GM19452 (cell line): ENCODE results near the gene RBP4.
"Not testable (repeated sequence)": the region's sequence is repeated elsewhere in the genome, so short reads cannot be mapped to it uniquely, and the experiment has no call there.

ENCODE experiments used
- ATAC-seq: cut with Tn5 transposase; IDR thresholded peaks from one replicate; pipeline ENCODE4 v1.9.1; 2021; ENCODE audit not compliant: unreplicated experiment

RBP4 gene

DNA sequence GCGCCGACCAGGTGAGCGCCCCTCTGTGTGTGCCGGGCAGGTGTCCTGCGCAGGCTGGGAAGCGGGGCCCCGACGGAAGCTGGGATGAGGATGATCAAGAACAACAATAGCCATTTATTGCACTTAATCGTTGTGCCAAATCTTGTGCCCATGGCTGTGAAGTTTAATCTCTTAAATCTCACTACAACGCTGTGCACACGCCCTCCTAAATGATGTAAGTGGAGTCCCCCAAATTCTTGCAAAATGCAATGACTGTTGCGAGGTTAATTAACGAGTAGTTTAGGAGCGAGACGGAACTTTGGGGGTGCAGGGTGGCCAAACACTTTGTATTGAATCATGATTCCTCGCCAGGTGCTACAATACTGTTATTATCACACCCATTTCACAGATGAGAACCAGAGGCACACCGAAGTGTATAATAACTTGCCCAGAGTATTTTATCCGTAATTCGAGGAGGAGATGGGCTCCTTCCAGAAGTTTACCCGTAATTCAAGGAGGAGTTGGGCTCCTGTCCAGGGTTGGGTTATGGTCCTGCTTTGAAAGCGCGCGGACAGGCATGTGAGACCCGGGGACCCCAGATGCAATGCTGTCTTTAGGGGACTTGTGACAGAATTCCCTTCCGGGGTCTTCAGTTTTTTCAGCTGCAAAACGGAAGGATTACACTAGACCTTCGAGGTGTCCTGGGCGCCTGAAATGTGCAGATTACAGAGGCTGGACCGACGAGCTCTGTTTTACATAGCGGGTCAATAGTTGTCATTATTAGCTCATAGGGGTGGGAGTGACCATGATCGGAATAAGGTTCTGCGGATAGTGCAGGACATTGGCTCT lies 33.5 kb downstream of the RBP4 start:
- ATAC-seq: no peak

GRCh38 chr10:93566435-93567276 lies 34.4 kb downstream of the RBP4 start, which contains the start of gene FFAR4:
TSS of gene FFAR4 (plus strand) at chr10:93566665. CDS start at chr10:93566721, 56 bp downstream.
- ATAC-seq: no peak

GRCh38 chr10:93565446-93565845 lies 35.6 kb downstream of the RBP4 start:
- ATAC-seq: no peak

- no peak for ATAC-seq
Observed at GRCh38 chr10:93560541-93560940, 40.5 kb downstream of the RBP4 start.

- ATAC-seq: no peak
Observed at GRCh38 chr10:93559490-93559889, 41.5 kb downstream of the RBP4 start.

- peak; percentile 75 for ATAC-seq
Observed at GRCh38 chr10:93554760-93555432, 46.1 kb downstream of the RBP4 start.

- no peak for ATAC-seq
Observed at GRCh38 chr10:93554316-93554663, 46.7 kb downstream of the RBP4 start.

- no peak for ATAC-seq
Observed at GRCh38 chr10:93553482-93554315, 47.3 kb downstream of the RBP4 start.

- no peak for ATAC-seq
Observed at GRCh38 chr10:93552780-93553179, 48.3 kb downstream of the RBP4 start.

DNA sequence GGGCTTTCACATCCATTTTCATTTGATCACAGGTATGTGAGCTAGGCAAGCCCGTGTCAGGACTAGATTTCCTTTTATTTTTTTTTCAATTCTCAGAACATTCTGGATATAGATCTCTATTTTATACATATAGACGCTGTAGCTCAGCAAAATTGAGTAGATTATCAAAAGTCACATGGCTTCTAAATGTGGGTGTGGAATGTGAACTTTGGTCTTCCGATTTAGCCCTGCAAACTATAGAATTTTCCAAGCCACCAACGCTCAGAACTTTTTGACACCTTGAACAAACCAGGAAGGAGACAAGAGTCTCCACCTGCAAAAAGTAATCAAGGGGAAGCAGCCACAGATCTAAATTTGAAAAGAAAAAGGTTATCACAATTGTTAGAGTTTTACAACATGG lies 50.4 kb downstream of the RBP4 start:
- ATAC-seq: no peak

GRCh38 chr10:93548376-93549071 lies 52.5 kb downstream of the RBP4 start:
- no peak for ATAC-seq

- no peak for ATAC-seq
Observed at GRCh38 chr10:93547522-93547921, 53.5 kb downstream of the RBP4 start.

DNA sequence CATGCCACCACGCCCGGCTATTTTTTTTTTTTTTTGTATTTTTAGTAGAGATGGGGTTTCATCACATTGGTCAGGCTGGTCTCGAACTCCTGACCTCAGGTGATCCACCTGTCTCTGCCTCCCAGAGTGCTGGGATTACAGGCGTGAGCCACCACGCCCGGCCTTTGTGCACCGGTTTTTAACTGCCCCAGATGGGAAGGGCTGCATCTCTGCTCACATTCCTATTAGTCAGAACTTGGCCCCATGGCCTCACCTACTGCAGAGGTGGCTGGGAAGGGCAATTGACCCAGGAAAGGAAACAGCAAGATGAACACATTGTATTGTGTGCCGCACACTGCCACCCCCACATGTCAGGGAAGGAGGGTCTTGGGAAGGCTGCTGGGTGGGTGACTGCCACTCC lies 54.0 kb downstream of the RBP4 start:
- ATAC-seq: not testable (repeated sequence)

GRCh38 chr10:93542358-93542791 lies 58.7 kb downstream of the RBP4 start:
- ATAC-seq: no peak
